Activated naive CD8-positive, alpha-beta T cell treated with anti-CD3 and anti-CD28 coated beads for 36 hours (primary cell): ENCODE results near the gene PPP1R1C. TPM values are rescaled to one million over a fixed set of nuclear protein-coding genes. Genes with fewer than 3 reads are reported as not detected.

ENCODE experiments used
- DNase-seq: peaks from one replicate; pipeline ENCODE4 v3.0.0; 2021
- H3K27ac Mint-ChIP-seq: one replicate; pipeline ENCODE4 v1.8.0; 2022; ENCODE audit warnings: mild to moderate bottlenecking, moderate library complexity, mixed read lengths
- H3K27me3 Mint-ChIP-seq: one replicate; pipeline ENCODE4 v1.8.0; 2022; ENCODE audit warnings: mild to moderate bottlenecking, mixed read lengths
- H3K36me3 Mint-ChIP-seq: one replicate; pipeline ENCODE4 v1.8.0; 2021; ENCODE audit warnings: mild to moderate bottlenecking, mixed read lengths
- H3K4me1 Mint-ChIP-seq: one replicate; pipeline ENCODE4 v1.8.0; 2021; ENCODE audit warnings: mixed read lengths
- H3K4me3 Mint-ChIP-seq: one replicate; pipeline ENCODE4 v1.8.0; 2022; ENCODE audit warnings: mild to moderate bottlenecking, moderate library complexity, mixed read lengths
- H3K9me3 Mint-ChIP-seq: one replicate; pipeline ENCODE4 v1.8.0; 2022; ENCODE audit warnings: mixed read lengths
- total RNA-seq, 2 experiments: library from RNA; stranded (reverse); gene quantifications; one replicate each; pipeline ENCODE4 v1.2.3, GENCODE V29; 2021

Gene PPP1R1C
- total RNA-seq, 2 experiments from 2014 or later, result not detected

GRCh38 chr2:181988154-181988924 is 2.7 kb downstream of the PPP1R1C start:
- Mint-ChIP-seq H3K27me3 (no peaks in the 10 kb centered on the region), H3K4me1 (no peaks in the 10 kb centered on the region), H3K9me3 (no peaks in the 10 kb centered on the region), H3K36me3 (no peaks in the 10 kb centered on the region), H3K27ac (no peak overlapping the region), H3K4me3 (no peak overlapping the region)
- no peak for DNase-seq

- no peak overlapping the region for H3K27ac Mint-ChIP-seq
- no peaks in the 10 kb centered on the region for H3K36me3 Mint-ChIP-seq
- no peaks in the 10 kb centered on the region for H3K9me3 Mint-ChIP-seq
- DNase-seq, result no peak
- H3K4me3 Mint-ChIP-seq, result no peak overlapping the region
- no peaks in the 10 kb centered on the region for H3K27me3 Mint-ChIP-seq
- H3K4me1 Mint-ChIP-seq, result no peaks in the 10 kb centered on the region
Observed at GRCh38 chr2:181989099-181989498, 3.4 kb downstream of the PPP1R1C start.

GRCh38 chr2:181991171-181991885 is 5.7 kb downstream of the PPP1R1C start:
- H3K27me3 Mint-ChIP-seq, result no peaks in the 10 kb centered on the region
- no peaks in the 10 kb centered on the region for H3K36me3 Mint-ChIP-seq
- H3K4me1 Mint-ChIP-seq, result no peaks in the 10 kb centered on the region
- no peak overlapping the region for H3K4me3 Mint-ChIP-seq
- H3K27ac Mint-ChIP-seq, result no peak overlapping the region
- H3K9me3 Mint-ChIP-seq, result no peaks in the 10 kb centered on the region
- no peak for DNase-seq

- Mint-ChIP-seq H3K4me1 (no peaks in the 10 kb centered on the region), H3K27me3 (no peaks in the 10 kb centered on the region), H3K9me3 (no peaks in the 10 kb centered on the region), H3K4me3 (no peak overlapping the region), H3K36me3 (no peaks in the 10 kb centered on the region), H3K27ac (no peak overlapping the region)
- no peak for DNase-seq
Observed at GRCh38 chr2:181992776-181993175, 7.1 kb downstream of the PPP1R1C start.

- H3K4me1 Mint-ChIP-seq, result no peaks in the 10 kb centered on the region
- H3K36me3 Mint-ChIP-seq, result no peaks in the 10 kb centered on the region
- no peak for DNase-seq
- H3K4me3 Mint-ChIP-seq, result no peak overlapping the region
- no peaks in the 10 kb centered on the region for H3K27me3 Mint-ChIP-seq
- H3K27ac Mint-ChIP-seq, result no peak overlapping the region
- no peaks in the 10 kb centered on the region for H3K9me3 Mint-ChIP-seq
Observed at GRCh38 chr2:181995289-181995688, 9.6 kb downstream of the PPP1R1C start.

GRCh38 chr2:181998041-181998835 is 12.6 kb downstream of the PPP1R1C start:
- Mint-ChIP-seq H3K9me3 (no peaks in the 10 kb centered on the region), H3K36me3 (no peaks in the 10 kb centered on the region), H3K27me3 (no peaks in the 10 kb centered on the region), H3K4me1 (no peaks in the 10 kb centered on the region), H3K27ac (no peak overlapping the region), H3K4me3 (no peak overlapping the region)
- no peak for DNase-seq

- Mint-ChIP-seq H3K4me3 (no peak overlapping the region), H3K4me1 (no peaks in the 10 kb centered on the region), H3K27me3 (no peaks in the 10 kb centered on the region), H3K9me3 (no peaks in the 10 kb centered on the region), H3K27ac (no peak overlapping the region), H3K36me3 (no peaks in the 10 kb centered on the region)
- no peak for DNase-seq
Observed at GRCh38 chr2:181998891-181999654, 13.4 kb downstream of the PPP1R1C start.

GRCh38 chr2:181999911-182000310 is 14.3 kb downstream of the PPP1R1C start:
- no peaks in the 10 kb centered on the region for H3K27me3 Mint-ChIP-seq
- H3K4me1 Mint-ChIP-seq, result no peaks in the 10 kb centered on the region
- no peak for DNase-seq
- H3K4me3 Mint-ChIP-seq, result no peak overlapping the region
- no peaks in the 10 kb centered on the region for H3K36me3 Mint-ChIP-seq
- H3K27ac Mint-ChIP-seq, result no peak overlapping the region
- H3K9me3 Mint-ChIP-seq, result no peaks in the 10 kb centered on the region

- H3K36me3 Mint-ChIP-seq, result no peaks in the 10 kb centered on the region
- no peaks in the 10 kb centered on the region for H3K9me3 Mint-ChIP-seq
- H3K4me1 Mint-ChIP-seq, result no peaks in the 10 kb centered on the region
- no peak overlapping the region for H3K27ac Mint-ChIP-seq
- DNase-seq, result no peak
- no peak overlapping the region for H3K4me3 Mint-ChIP-seq
- no peaks in the 10 kb centered on the region for H3K27me3 Mint-ChIP-seq
Observed at GRCh38 chr2:182004945-182005520, 19.4 kb downstream of the PPP1R1C start.

- no peaks in the 10 kb centered on the region for H3K4me1 Mint-ChIP-seq
- H3K9me3 Mint-ChIP-seq, result peaks cover 3% of the 10 kb centered on the region
- no peaks in the 10 kb centered on the region for H3K36me3 Mint-ChIP-seq
- no peak overlapping the region for H3K4me3 Mint-ChIP-seq
- H3K27me3 Mint-ChIP-seq, result no peaks in the 10 kb centered on the region
- DNase-seq, result no peak
- H3K27ac Mint-ChIP-seq, result no peak overlapping the region
Observed at GRCh38 chr2:182006595-182007341, 21.1 kb downstream of the PPP1R1C start.

GRCh38 chr2:182014284-182014683 is 28.6 kb downstream of the PPP1R1C start:
- Mint-ChIP-seq H3K36me3 (no peaks in the 10 kb centered on the region), H3K4me1 (no peaks in the 10 kb centered on the region)

GRCh38 chr2:182015334-182016109 is 29.9 kb downstream of the PPP1R1C start:
- Mint-ChIP-seq H3K27ac (no peak overlapping the region), H3K9me3 (peaks cover 13% of the 10 kb centered on the region), H3K4me1 (no peaks in the 10 kb centered on the region), H3K36me3 (no peaks in the 10 kb centered on the region), H3K27me3 (no peaks in the 10 kb centered on the region), H3K4me3 (no peak overlapping the region)
- no peak for DNase-seq

More at GRCh38 chr2:182014284-182014683, 28.6 kb downstream of the PPP1R1C start:
- Mint-ChIP-seq H3K27ac (no peak overlapping the region), H3K9me3 (peaks cover 13% of the 10 kb centered on the region), H3K27me3 (no peaks in the 10 kb centered on the region), H3K4me3 (no peak overlapping the region)
- DNase-seq, result no peak

- Mint-ChIP-seq H3K4me3 (no peak overlapping the region), H3K4me1 (no peaks in the 10 kb centered on the region), H3K27me3 (no peaks in the 10 kb centered on the region), H3K36me3 (peaks cover 3% of the 10 kb centered on the region), H3K27ac (no peak overlapping the region), H3K9me3 (peaks cover 11% of the 10 kb centered on the region)
- DNase-seq, result no peak
Observed at GRCh38 chr2:182018218-182018617, 32.6 kb downstream of the PPP1R1C start.
